Right lobe of liver (tissue), 6 donors: ENCODE data around the gene CALML5. TPM values are rescaled to one million over a fixed set of nuclear protein-coding genes. Genes with fewer than 3 reads are reported as not detected.

Experiments used
- ATAC-seq, 4 donors: fragments of 200-7000 bp; cut with Tn5 transposase; one replicate each; pipeline ENCODE4 v1.9.1; 2020; ENCODE audit warnings: mild to moderate bottlenecking in 4 of 4, moderate library complexity in 4 of 4
- DNase-seq, 3 donors: peaks; one replicate each; pipeline ENCODE4 v3.0.0-alpha.2; 2020
- H3K27ac ChIP-seq, 3 donors: fragments of 200-600 bp; one replicate each; pipeline ENCODE4 v1.8.0; 2022
- H3K27me3 ChIP-seq, 2 donors: fragments of 200-600 bp; one replicate each; pipeline ENCODE4 v1.8.0; 2022
- H3K36me3 ChIP-seq, 4 donors: fragments of 200-600 bp; sonication (generic) in 1 of 4; one replicate each; pipeline versions ENCODE4 v1.5.1 to v1.8.0; 2017 to 2022; ENCODE audit warnings: control low read depth in 1 of 4
- H3K4me1 ChIP-seq, 4 donors: fragments of 200-600 bp; sonication (generic) in 1 of 4; one replicate each; pipeline versions ENCODE4 v1.5.1 to v1.8.0; 2017 to 2022; ENCODE audit warnings: control low read depth in 1 of 4
- H3K4me3 ChIP-seq, 3 donors: fragments of 200-600 bp; one replicate each; pipeline ENCODE4 v1.8.0; 2022
- H3K9me3 ChIP-seq, 4 donors: fragments of 200-600 bp; sonication (generic) in 1 of 4; one replicate each; pipeline versions ENCODE4 v1.5.1 to v1.8.0; 2017 to 2022; ENCODE audit warnings: control low read depth in 1 of 4
- POLR2A ChIP-seq: fragments of 450-650 bp; IDR thresholded peaks from one replicate; pipeline ENCODE4 v1.6.1; 2017; ENCODE audit warnings: antibody characterized with exemption, mild to moderate bottlenecking
- WGBS: methylation state at CpG from one replicate; pipeline ENCODE4 v1.1.6; 2018; ENCODE audit warnings: low coverage, low lambda C conversion rate; ENCODE audit not compliant: insufficient coverage; ENCODE audit errors: missing lambda C conversion rate; 5-methylcytosine and 5-hydroxymethylcytosine counted together
- intact Hi-C, 2 donors: fragments of 100-400 bp; cut with DNase I; formaldehyde crosslinking; loops; one replicate each; pipeline versions ENCODE4 v1.11.2 to v1.14.1; 2022
- total RNA-seq, 6 experiments: library from RNA; depleted of rRNA in 2 of 6; stranded (reverse); fragments of >200 nt in 2 of 6; fragmentation: NEBNext Ultra II Directional in 3 of 6; extraction: Animal tissue kit (Norgen Biotek cat#: 25700) in 3 of 6; gene quantifications; one replicate each; pipeline versions ENCODE4 v1.1.0 to v1.2.4, GENCODE V29; 2016 to 2023
- TF ChIP-seq, protein P1 (sequence below), 4 donors: fragments of 200-600 bp in 3 of 4; fragments of 450-650 bp in 1 of 4; IDR thresholded peaks; one replicate each; pipeline versions ENCODE4 v1.5.1 to v1.8.0; 2016 to 2022; ENCODE audit warnings: antibody characterized with exemption in 4 of 4, mild to moderate bottlenecking in 2 of 4
- donor health status: DM: no; HTN: yes; CAD: no.
- donor health status: DM: no; HTN: no; CAD: no.
- donor health status: DM: no; HTN: no; CAD: no.
- donor health status: DM: no; HTN: yes; CAD: no.
- donor health status: DM: no; HTN: yes; CAD: no.

Gene CALML5
- total RNA-seq, 6 experiments from 2014 or later: not detected

DNA sequence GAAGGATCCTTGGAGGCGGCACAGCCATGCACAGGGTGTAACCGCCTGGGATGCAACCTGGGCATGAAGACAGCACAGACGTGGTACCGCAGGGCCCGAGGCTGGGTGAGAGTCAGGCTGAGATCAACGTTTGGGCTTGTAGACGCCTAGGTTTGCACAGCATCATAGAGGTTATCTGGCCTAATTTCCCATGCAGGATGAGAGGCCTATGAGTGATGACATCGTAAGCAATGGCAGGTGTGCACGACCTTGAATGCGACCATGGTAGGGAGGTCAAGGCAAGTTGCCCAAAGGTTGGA is 32.9 kb upstream of the CALML5 start:
- no peaks in the 10 kb centered on the region for H3K36me3 ChIP-seq
- no peaks in the 10 kb centered on the region for H3K9me3 ChIP-seq
- TF ChIP-seq POLR2A: no peak
- TF ChIP-seq, protein P1, sequence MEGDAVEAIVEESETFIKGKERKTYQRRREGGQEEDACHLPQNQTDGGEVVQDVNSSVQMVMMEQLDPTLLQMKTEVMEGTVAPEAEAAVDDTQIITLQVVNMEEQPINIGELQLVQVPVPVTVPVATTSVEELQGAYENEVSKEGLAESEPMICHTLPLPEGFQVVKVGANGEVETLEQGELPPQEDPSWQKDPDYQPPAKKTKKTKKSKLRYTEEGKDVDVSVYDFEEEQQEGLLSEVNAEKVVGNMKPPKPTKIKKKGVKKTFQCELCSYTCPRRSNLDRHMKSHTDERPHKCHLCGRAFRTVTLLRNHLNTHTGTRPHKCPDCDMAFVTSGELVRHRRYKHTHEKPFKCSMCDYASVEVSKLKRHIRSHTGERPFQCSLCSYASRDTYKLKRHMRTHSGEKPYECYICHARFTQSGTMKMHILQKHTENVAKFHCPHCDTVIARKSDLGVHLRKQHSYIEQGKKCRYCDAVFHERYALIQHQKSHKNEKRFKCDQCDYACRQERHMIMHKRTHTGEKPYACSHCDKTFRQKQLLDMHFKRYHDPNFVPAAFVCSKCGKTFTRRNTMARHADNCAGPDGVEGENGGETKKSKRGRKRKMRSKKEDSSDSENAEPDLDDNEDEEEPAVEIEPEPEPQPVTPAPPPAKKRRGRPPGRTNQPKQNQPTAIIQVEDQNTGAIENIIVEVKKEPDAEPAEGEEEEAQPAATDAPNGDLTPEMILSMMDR (IDR thresholded peaks at IDR 0.05): no peak
- H3K27me3 ChIP-seq: no peaks in the 10 kb centered on the region
- DNase-seq (no peak), ATAC-seq (no peak)
- peaks cover 0 to 39% (median 12%) of the 10 kb centered on the region in 4 donors for H3K4me1 ChIP-seq
- H3K27ac ChIP-seq: no peak overlapping the region
- whole genome bisulfite sequencing: 100% methylated on average over 2 of the region's 10 CpGs
- intact Hi-C loops: loop anchor here in 1 of 2 donors (10.0 kb wide), 1 partner anchor 83 kb away; no protein-coding TSS in a partner anchor
- H3K4me3 ChIP-seq: no peak overlapping the region

DNA sequence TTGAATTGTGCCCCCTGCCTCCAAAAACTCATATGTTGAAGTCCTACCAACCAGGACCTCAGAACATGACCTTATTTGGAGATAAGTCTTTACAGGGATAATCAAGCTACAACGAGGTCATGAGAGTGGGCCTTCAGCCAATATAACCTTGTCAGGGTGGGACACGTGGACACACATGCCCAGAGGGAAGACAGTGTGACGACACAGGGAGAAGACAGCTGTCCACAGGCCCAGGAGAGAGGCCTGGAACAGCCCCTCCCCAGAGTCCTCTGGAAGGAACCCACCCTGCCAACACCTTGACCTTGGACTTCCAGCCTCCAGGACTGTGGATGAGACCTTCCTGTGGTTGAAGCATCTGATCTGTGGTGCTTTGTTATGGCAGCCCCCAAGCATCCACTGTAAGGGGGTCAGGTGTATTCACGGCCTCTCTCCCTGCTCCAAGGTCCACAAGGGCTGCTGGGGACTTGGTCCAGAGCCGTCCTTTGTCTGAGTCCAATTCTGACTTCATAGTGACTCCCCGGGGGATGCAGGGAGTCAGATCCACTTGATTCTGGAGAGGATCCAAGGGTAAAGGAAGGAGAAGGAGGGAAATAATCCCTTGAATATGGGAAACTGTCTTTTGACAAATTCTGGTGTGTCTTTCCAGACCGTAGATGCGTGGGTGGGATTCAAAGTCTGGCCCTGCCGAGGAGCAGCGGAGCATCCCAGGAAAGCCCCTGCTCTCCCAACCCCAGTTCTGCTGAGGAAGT is 32.4 kb upstream of the CALML5 start:
- Histone ChIP-seq H3K4me3 (no peak overlapping the region), H3K27ac (no peak overlapping the region), H3K27me3 (no peaks in the 10 kb centered on the region), H3K36me3 (no peaks in the 10 kb centered on the region), H3K9me3 (no peaks in the 10 kb centered on the region), H3K4me1 (peaks cover 0 to 39% (median 12%) of the 10 kb centered on the region in 4 donors)
- WGBS: 57% methylated on average over 7 of the region's 10 CpGs
- TF ChIP-seq POLR2A: no peak
- TF ChIP-seq, protein P1 (IDR thresholded peaks at IDR 0.05): no peak
- intact Hi-C loops: loop anchor here in 1 of 2 donors (10.0 kb wide), 1 partner anchor 83 kb away; no protein-coding TSS in a partner anchor
- no peak for ATAC-seq
- DNase-seq: no peak

DNA sequence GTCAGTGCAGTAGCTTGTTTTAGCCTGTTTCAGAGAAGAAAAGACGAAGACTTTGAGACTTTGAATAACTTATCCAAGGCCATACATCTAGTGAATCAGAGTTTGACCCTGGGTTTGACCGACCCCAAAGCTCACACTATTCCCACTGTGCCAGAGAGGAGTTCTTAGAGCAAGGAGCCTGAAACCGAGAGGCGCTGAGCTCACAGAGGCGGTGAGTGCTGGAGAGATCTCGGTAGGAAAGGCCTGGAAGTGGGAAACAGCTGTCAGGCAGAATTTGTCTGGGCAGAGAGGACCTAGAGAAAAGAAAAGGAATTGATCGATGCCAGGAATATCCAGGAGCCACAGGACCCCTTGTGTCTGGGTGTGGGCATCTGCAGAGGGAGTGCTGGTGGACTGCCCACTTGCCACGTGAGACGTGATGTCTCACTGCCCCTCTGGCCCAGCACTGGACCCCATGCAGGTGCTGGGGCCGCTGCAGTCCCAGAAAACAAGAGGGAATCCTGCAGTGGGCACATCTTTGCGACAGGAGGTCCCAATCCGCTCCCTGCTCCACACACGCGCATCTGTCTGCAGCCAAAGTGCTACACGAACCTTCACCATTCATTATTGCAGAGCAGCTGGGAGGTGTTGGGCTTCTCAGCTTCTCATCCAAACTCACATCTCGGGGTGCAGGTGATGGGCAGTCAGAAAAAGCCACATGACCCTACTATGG is 31.6 kb upstream of the CALML5 start:
- no peak for TF ChIP-seq POLR2A
- TF ChIP-seq, protein P1 (IDR thresholded peaks at IDR 0.05): no peak
- Histone ChIP-seq H3K27me3 (no peaks in the 10 kb centered on the region), H3K4me1 (peaks cover 0 to 39% (median 12%) of the 10 kb centered on the region in 4 donors), H3K4me3 (no peak overlapping the region), H3K9me3 (no peaks in the 10 kb centered on the region), H3K36me3 (no peaks in the 10 kb centered on the region), H3K27ac (no peak overlapping the region)
- intact Hi-C loops: loop anchor here in 1 of 2 donors (10.0 kb wide), 1 partner anchor 84 kb away; no protein-coding TSS in a partner anchor
- ATAC-seq (no peak), DNase-seq (no peak)
- 90% methylated on average over 9 of the region's 16 CpGs for WGBS

DNA sequence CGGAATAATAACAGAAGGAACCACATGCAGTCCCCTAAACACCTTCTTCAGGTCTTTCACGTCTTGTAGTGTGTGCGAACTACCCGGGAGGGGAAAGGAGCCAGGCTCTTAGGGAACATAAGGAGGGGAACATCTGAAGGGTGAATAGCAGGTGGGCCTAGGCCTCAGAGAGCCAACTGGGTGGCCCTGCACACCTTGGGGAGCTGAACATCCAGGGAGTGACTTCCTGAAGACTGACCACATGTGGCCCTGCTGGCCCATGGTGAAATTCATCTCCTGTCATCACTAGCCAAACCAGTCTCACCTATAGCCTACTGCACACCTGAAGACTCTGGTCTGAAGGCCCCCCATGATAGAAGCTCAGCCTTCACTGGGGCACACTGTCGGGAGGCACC is 31.0 kb upstream of the CALML5 start:
- WGBS: 93% methylated on average over 3 of the region's 5 CpGs

More for the DNA sequence above, 31.0 kb upstream of the CALML5 start:
- peak overlapping the region in 1 of 3 donors; percentile 75 for H3K27ac ChIP-seq
- TF ChIP-seq POLR2A: no peak
- TF ChIP-seq, protein P1 (IDR thresholded peaks at IDR 0.05): no peak
- intact Hi-C loops: loop anchor here in 1 of 2 donors (10.0 kb wide), 1 partner anchor 84 kb away; no protein-coding TSS in a partner anchor
- ATAC-seq (no peak), DNase-seq (no peak)
- no peak overlapping the region for H3K4me3 ChIP-seq
- no peaks in the 10 kb centered on the region for H3K27me3 ChIP-seq
- no peaks in the 10 kb centered on the region for H3K9me3 ChIP-seq
- H3K36me3 ChIP-seq: no peaks in the 10 kb centered on the region
- peaks cover 0 to 38% (median 12%) of the 10 kb centered on the region in 4 donors for H3K4me1 ChIP-seq
